ENCODE data around the gene COBLL1. TPM values are rescaled to one million over a fixed set of nuclear protein-coding genes. Genes with fewer than 3 reads are reported as not detected.

The COBLL1 gene
- total RNA-seq, 1 experiment from 2014 or later, result 0.96 TPM

DNA sequence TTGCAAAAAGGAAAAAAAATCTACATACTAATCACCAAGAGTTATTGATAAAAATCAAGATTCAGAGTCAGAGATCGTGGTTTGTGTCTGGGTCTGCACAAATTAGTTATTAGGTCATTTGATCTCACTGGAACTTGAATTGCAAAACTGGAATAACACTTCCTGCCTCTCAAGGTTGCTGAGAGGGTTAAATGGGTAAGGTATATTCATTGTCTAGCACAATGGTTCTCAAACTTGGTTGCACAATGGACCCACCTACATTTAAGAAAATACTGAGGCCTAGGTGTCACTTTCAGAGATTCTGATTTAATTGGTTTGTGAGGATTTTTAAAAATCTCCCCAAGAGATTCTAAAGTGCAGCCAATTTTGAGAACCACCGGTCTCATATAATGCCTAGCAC is 84.8 kb downstream of the COBLL1 start:
- no peak for DNase-seq (ENCODE audit: low read depth)

GRCh38 chr2:164755952-164756351 is 85.7 kb downstream of the COBLL1 start:
- no peak for DNase-seq (ENCODE audit: low read depth)

GRCh38 chr2:164754157-164755093 is 87.2 kb downstream of the COBLL1 start:
- DNase-seq (ENCODE audit: low read depth), result no peak

DNA sequence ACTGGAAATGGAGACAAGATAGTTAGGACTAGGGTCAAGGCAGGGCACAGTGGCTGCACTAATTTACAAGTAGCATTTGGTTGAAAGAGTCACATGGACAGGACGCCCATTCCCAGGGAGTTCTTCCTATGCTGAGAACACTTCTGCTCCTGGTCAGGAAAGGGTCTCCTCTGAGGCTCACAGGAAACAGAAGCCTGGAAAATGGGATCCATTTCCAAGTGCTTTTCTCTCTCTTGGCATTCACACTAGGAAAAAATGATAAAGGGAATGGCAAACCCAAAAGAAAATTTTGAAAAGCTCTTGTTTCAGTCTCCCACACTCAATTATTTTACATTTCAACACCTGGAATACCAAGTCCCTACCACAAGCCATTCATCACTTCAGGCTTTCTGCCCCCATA is 88.7 kb downstream of the COBLL1 start:
- no peak for DNase-seq (ENCODE audit: low read depth)

- no peak for DNase-seq (ENCODE audit: low read depth)
Observed at GRCh38 chr2:164747783-164748433, 93.7 kb downstream of the COBLL1 start.

DNA sequence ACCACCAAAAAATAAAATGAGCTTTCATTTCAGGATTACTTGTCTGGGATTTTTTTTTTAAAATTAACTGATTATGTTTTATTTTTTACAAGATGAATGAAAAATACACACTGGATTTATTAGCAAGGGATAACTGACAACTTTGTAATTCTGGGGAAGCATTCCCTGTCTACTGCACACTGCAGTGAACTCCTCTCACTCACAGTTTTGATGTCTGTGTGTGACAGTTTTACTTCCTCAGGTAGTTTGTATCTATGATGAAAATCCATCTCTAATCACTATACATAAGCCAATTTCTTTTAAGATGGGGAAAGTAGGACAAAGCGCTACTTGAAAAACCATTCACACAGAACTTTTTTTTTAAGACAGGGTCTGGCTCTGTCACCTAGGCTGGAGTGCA is 94.5 kb downstream of the COBLL1 start:
- DNase-seq (ENCODE audit: low read depth), result no peak

DNA sequence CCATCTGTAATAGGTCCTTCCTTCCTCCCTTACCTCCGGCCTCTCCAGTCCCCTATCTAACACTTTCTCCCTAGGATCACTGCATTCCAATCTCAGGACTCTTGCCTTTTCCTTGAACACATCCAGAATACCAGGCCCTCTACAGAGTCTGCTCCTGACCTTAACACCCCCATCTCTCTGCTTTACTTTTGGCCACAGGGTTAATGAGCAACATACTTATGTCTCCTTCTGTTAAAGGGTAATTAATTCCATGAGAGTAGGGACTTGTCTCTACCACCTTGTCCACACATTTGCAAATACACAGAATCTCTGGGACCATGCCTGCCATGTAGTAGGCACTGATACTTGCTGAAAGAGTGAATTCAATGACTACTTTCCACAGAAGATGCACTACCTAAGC is 94.9 kb downstream of the COBLL1 start:
- DNase-seq (ENCODE audit: low read depth), result no peak

DNA sequence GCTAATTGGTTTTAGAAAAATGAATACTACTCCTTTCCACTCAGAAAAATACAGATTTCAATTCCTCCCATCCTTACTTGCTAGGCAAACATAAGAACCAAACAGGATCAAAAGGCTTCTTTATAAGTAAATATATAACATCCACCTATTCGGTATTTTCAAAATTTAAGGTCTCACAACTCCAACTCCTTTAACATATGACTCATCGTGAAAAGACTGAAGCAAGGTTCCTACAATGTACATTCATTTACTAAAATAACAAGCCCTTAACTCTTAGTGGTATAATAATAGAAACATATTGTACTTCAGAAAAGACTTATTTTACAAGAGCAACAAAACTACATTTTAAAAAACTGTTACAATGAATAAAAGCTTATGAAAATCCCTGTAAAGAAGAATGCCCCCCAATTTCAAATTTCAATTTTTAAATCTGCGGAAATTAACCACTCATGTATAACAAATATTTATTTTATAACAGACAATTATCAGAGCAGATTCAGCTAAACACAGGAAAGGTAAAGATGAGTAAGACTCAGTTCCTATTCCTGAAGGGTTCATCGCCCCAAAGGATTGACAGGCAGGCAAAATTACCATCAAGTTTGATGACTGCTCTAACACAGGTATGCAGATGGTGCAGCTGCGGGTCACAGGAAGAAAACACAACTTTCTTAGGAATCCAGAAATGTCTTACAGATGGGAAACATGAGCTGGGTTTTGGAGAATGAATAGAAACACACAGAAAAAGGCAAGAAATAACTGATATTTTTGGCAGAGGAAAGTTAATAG is 96.4 kb downstream of the COBLL1 start:
- DNase-seq (ENCODE audit: low read depth), result no peak

GRCh38 chr2:164742738-164743317 is 98.8 kb downstream of the COBLL1 start:
- DNase-seq (ENCODE audit: low read depth), result no peak

DNA sequence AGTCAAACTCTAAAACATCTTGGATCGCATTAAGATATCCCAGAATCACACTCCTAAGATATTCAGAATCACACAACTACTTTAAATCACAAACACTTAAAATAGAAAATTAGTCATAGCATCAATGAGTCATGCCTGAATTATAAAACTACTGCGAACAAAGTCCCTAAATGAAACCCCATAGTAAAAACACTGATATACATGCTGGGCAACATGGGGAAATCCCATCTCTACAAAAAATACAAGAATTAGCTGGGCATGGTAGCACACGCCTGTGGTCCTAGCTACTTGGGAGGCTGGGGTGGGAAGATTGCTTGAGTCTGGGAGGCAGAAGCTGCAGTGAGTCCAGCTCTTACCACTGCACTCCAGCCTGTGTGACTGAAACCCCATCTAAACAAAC is 101.7 kb downstream of the COBLL1 start:
- peak; percentile 56 for DNase-seq (ENCODE audit: low read depth)

DNA sequence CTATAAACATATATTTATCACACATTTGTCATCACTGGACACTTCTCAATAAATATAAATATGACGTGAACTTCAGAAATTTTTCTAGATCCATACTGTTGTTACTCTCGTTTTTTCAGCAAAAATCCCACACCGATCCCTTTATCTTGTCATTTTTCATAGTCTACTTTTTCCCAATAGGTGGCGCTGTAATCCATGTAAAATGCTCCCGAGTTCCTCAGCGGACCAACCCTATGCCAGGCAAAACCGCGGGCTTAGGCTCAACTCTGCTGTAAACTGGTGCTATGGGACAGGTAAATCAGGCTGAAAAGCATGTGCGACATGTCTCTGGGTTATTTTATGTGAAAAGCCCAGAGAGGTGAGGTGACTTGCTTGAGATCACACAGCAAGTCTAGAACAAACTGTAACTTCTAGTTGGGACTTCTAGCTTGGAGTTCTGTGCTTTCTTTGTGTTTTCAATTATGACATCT is 104.0 kb downstream of the COBLL1 start:
- DNase-seq (ENCODE audit: low read depth), result peak; percentile 43

GRCh38 chr2:164735309-164735919 is 106.2 kb downstream of the COBLL1 start:
- no peak for DNase-seq (ENCODE audit: low read depth)

DNA sequence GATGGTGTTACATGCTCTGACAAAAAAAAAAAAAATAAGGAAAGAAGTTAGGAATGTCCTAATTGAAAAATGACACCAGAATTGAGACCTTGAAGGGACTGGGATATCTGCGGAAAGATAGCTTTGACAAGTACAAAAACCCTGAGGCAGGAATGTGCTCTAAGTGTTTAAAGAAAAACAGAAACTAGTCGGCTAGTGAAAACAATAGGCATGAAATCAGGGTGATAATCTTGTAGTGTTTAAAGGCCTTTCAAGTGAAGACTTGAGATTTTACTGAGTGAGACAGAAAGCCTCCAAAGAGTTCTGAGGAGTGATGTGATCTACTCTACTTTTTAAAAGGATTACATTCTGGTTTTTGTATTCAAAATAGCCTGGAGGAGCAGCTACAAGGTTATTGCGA is 107.4 kb downstream of the COBLL1 start:
- DNase-seq (ENCODE audit: low read depth), result no peak

GRCh38 chr2:164725542-164725941 is 116.1 kb downstream of the COBLL1 start:
- DNase-seq (ENCODE audit: low read depth), result no peak

DNA sequence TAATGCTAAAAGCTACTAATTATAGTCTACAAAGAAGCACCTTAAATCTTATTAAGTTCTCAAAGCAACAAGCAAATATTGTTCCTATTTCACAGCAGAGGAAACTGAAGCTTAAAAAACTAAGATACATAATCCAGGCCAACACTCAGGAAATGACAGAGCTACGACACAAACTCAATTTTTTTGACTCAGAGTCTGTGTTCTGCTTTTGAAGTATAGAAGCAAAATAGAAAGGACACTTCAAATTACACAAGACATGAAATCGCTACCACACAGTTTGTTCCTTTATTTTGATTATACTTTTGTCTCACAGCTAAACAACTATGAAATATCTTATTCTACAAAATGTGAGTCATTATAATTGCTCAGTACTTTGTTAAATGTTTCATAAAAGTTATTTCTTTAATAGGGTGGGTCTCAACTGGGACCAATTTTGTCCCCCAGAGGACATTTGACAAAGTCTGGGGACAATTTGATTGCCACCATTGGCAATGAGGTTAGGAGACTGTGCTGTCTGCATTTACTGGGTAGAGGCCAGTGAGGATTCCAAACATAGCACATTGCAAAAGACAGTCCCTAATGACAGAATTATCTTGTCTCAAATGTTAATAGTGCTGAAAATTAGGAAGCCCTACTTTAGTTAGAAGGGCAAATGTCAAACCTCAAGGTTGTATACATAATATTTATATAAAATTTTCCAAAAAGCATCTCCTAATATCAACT is 118.8 kb downstream of the COBLL1 start:
- no peak for DNase-seq (ENCODE audit: low read depth)

GRCh38 chr2:164721430-164721829 is 120.2 kb downstream of the COBLL1 start:
- no peak for DNase-seq (ENCODE audit: low read depth)

DNA sequence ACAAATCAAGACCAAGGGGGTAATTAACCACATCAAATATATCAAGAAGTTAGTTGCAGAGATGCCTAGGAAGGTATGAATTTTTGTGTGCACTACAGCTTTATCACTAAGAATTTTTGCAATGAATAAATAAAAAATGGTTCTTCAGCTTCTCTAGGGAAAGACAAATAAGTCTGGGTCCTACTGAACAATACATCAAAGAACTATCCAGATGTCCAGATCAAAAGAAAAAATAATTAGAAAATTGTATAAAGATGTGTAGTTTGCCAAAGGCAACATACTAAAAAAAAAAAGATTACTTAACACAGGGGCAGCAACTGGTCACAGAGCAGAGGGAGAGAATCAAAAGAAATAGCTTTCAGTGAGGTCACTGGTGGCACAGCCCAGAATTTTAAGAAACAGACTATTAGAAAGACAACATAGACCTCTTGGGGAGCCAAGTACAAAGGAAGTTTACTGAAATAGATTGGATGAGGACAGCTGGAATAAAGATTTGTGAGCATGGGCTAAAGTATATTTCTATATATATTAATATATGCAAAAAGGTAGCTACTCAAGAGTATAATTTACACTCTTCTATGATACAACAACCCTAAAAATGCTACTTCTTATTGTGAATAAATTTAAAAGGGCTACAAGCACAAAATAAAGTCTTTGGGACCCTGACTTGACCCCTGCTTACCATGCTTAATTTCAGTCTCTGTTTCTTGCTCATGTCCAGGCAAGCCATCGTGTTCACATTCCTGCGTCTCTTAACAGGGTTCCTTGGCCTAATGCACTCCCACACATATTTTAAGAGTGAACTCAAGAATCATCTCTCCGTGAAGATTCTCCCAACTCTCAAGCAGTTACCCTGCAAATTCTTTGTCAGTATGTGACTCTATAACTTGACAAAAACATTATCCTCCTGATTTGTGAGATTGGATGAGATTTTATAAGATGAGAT is 121.4 kb downstream of the COBLL1 start:
- peak; percentile 24 for DNase-seq (ENCODE audit: low read depth)

DNA sequence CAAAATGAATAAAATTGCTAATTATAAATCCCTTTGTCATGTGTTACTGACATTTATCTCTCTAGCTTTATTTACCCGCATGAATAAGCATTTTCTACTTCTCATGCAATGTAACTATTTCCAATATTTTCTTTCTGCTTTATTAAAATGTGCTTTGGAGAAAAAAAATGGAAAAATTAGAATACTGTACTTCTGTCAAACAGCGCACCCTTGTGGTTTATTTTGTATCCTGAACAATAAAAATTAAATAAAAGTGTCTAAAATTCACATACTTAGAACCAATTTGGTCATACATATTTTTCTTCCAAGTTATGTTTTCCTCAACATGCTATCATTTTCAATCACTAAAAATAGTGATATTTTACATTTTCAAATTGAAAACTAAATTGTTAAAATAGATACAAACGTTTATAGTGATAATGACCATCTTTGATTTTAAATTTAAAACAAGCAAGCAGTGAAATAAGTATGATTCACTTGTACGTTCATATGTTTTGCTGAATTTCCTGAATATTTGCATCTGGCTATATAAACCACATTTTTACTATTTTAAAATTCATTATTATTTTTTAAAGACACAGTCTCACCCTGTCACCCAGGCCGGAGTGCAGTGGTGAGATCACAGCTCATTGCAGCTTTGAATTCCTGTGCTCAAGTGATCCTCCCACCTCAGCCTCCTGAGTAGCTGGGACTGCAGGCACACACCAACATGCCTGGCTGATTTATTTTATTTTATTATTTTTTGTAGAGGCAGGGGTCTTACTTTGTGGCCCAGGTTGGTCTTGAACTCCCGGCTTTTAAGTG is 124.4 kb downstream of the COBLL1 start:
- peak; percentile 18 for DNase-seq (ENCODE audit: low read depth)

DNA sequence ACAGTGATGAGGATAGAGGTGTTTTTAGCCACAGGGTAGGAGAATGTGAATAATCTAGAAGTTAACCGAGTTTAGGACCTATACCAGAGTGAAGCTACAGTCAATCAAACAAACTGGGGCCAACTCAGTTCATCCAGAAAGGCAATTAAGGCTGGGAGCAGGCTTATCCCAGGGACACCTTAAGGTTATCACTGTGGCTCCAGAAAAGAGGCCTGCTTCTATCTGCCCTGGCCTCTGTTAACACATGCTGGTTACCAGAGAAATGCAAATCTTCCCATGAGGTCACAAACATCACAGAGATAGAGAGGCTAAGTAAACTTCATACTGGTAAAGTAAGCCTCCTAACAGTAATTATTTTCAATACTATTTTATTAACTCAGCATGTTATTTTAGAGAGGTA is 127.2 kb downstream of the COBLL1 start:
- no peak for DNase-seq (ENCODE audit: low read depth)

Measured in RPMI7951 (cell line).